Measurements from ENCODE around the gene CFAP73. TPM values are rescaled to one million over a fixed set of nuclear protein-coding genes. Genes with fewer than 3 reads are reported as not detected.

CFAP73 gene
- total RNA-seq (2022; extraction: Qiagen RNA extraction; ENCODE audit: low read depth) = 0.09 to 0.37 TPM (median 0.12 TPM) in 4 of 5 replicates, not detected in the other

GRCh38 chr12:113149361-113150150 lies at the start of gene CFAP73:
CFAP73 (plus strand) TSS chr12:113149724; CDS start chr12:113149858, 134 bp downstream.

GRCh38 chr12:113135178-113136127 lies 14.1 kb upstream of the CFAP73 start, which contains the start of gene RASAL1:
RASAL1 (minus strand) TSS chr12:113135761; CDS start chr12:113135462, 299 bp downstream.

GRCh38 chr12:113185180-113186032 lies 35.9 kb downstream of the CFAP73 start, which contains the start of the genes DDX54 and RITA1:
DDX54 (minus strand) TSS chr12:113185478; CDS start chr12:113185451, 27 bp downstream.
RITA1 (plus strand) TSS chr12:113185721; CDS start chr12:113186747, 1,026 bp downstream.

Other genes with a start within 250 kb of the CFAP73 start
- 36.5 to 53.6 TPM (median 47.5 TPM) in 5 replicates for gene OAS1, start 242.8 kb upstream of the CFAP73 start, total RNA-seq (2022; extraction: Qiagen RNA extraction; ENCODE audit: low read depth)
- 20.3 to 28.0 TPM (median 24.7 TPM) in 5 replicates for gene OAS3, start 211.2 kb upstream of the CFAP73 start, total RNA-seq (2022; extraction: Qiagen RNA extraction; ENCODE audit: low read depth)
- 0.13 to 0.63 TPM (median 0.18 TPM) in 5 replicates for gene OAS2, start 171.2 kb upstream of the CFAP73 start, total RNA-seq (2022; extraction: Qiagen RNA extraction; ENCODE audit: low read depth)
- gene DTX1, start 93.0 kb upstream of the CFAP73 start, total RNA-seq (2022; extraction: Qiagen RNA extraction; ENCODE audit: low read depth) = 0.41 to 0.56 TPM (median 0.50 TPM) in 5 replicates
- gene RASAL1, start 14.0 kb upstream of the CFAP73 start, total RNA-seq (2022; extraction: Qiagen RNA extraction; ENCODE audit: low read depth) = 0.24 to 0.85 TPM (median 0.30 TPM) in 5 replicates
- 49.9 to 80.9 TPM (median 73.8 TPM) in 5 replicates for gene DDX54, start 35.8 kb downstream of the CFAP73 start, total RNA-seq (2022; extraction: Qiagen RNA extraction; ENCODE audit: low read depth)
- 24.9 to 34.6 TPM (median 33.9 TPM) in 5 replicates for gene RITA1, start 36.0 kb downstream of the CFAP73 start, total RNA-seq (2022; extraction: Qiagen RNA extraction; ENCODE audit: low read depth)
- gene TPCN1, start 71.7 kb downstream of the CFAP73 start, total RNA-seq (2022; extraction: Qiagen RNA extraction; ENCODE audit: low read depth) = 18.6 to 22.2 TPM (median 19.2 TPM) in 5 replicates
- gene SLC8B1, start 185.4 kb downstream of the CFAP73 start, total RNA-seq (2022; extraction: Qiagen RNA extraction; ENCODE audit: low read depth) = 6.7 to 10.6 TPM (median 9.5 TPM) in 5 replicates
- gene PLBD2, start 208.9 kb downstream of the CFAP73 start, total RNA-seq (2022; extraction: Qiagen RNA extraction; ENCODE audit: low read depth) = 27.4 to 34.4 TPM (median 33.7 TPM) in 5 replicates

Data from A549 treated with GW870086 at 1 μM for 4 hours (cell line).